Adipocyte (in vitro differentiated cells): Measurements from ENCODE around the gene SIL1.
"Not testable (repeated sequence)": the region's sequence is repeated elsewhere in the genome, so short reads cannot be mapped to it uniquely, and the experiment has no call there.

Experiments used
- DNase-seq: peaks from one replicate; pipeline ENCODE4 v3.0.0-alpha.2; 2015; ENCODE audit warnings: low read depth
- H3K27me3 ChIP-seq: replicated peaks from 2 replicates; pipeline ENCODE4 v1.7.0; 2013; ENCODE audit warnings: mild to moderate bottlenecking, low read length, moderate library complexity; ENCODE audit not compliant: control insufficient read depth, insufficient read depth
- H3K36me3 ChIP-seq: 2 replicates; pipeline ENCODE4 v1.7.0; 2013; ENCODE audit warnings: low read length, mild to moderate bottlenecking, moderate library complexity; ENCODE audit not compliant: control insufficient read depth, insufficient read depth, severe bottlenecking
- H3K4me1 ChIP-seq: 2 replicates; pipeline ENCODE4 v1.7.0; 2013; ENCODE audit warnings: mild to moderate bottlenecking, low read length, moderate library complexity; ENCODE audit not compliant: control insufficient read depth, insufficient read depth
- H3K4me3 ChIP-seq: 2 replicates; pipeline ENCODE4 v1.7.0; 2013; ENCODE audit warnings: mild to moderate bottlenecking, low read length, moderate library complexity
- H3K9ac ChIP-seq: 2 replicates; pipeline ENCODE4 v1.7.0; 2013; ENCODE audit warnings: mild to moderate bottlenecking, low read length, moderate library complexity
- H3K9me3 ChIP-seq: 2 replicates; pipeline ENCODE4 v1.7.0; 2013; ENCODE audit warnings: mild to moderate bottlenecking, low read length, moderate library complexity; ENCODE audit not compliant: control insufficient read depth

Gene SIL1

DNA sequence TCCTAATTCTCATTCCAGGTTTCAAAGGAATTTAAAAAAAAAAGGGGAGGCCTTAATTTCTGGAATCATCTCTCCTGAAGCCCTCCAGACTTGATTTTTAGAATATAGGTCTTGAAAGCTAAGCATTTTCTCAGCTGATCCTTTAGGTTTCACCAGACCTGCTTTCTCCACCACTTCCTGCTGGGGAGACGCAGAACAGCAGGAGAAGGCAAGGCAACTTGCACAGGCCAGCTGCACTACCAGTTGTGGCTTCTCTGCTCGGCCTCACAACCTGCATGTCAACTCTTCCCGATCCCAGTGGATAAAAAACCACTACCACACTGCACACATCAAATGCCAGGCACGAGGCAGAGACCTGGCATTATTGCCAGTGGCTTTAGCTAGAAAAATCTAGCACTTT is 119.8 kb downstream of the SIL1 start:
- Histone ChIP-seq H3K36me3 (no peaks in the 10 kb centered on the region), H3K9ac (no peak overlapping the region), H3K27me3 (no peaks in the 10 kb centered on the region), H3K4me1 (peaks cover 23% of the 10 kb centered on the region), H3K9me3 (no peaks in the 10 kb centered on the region), H3K4me3 (no peak overlapping the region)
- no peak for DNase-seq

DNA sequence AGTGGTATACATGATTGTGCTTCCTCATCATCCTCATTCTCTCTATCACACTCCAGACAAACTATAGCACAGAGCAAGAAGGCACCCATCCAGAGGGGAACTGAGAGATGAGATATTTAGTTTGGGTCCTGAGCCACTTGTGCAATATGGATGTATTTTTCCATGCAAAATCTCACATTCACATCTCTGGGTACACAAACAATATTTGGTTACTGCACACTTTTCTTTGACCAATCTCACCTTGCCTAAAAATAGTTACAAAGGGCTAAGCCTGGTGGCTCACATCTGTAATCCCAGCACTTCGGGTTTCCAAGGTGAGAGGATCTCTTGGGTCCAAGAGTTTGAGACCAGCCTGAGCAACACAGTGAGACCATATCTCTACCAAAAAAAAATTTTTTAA is 120.3 kb downstream of the SIL1 start:
- H3K4me1 ChIP-seq, result peaks cover 23% of the 10 kb centered on the region
- no peak for DNase-seq
- H3K9ac ChIP-seq, result no peak overlapping the region
- no peaks in the 10 kb centered on the region for H3K36me3 ChIP-seq
- H3K27me3 ChIP-seq, result no peaks in the 10 kb centered on the region
- H3K9me3 ChIP-seq, result no peaks in the 10 kb centered on the region
- H3K4me3 ChIP-seq, result no peak overlapping the region

DNA sequence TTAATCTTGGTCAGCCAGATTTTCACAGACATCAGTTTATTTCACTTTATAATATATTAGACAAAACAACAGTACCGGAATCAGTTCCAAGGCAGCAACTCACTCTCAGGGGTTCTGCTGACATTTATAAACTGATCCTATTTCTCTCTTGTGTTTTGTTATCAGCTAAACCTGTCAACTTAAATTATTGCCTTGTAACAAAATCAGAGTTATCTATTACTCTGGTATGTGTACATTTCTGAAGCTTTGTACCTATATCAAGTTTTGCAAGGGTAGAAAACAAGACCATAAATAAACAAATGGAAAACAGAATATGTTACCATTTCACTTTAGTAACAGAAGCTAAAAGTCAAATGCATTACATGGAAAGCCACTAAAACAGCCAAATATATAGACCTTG is 122.1 kb downstream of the SIL1 start:
- peak overlapping the region; percentile 69 for H3K4me3 ChIP-seq
- H3K4me1 ChIP-seq, result peaks cover 23% of the 10 kb centered on the region
- H3K9ac ChIP-seq, result no peak overlapping the region
- DNase-seq, result no peak
- H3K9me3 ChIP-seq, result no peaks in the 10 kb centered on the region
- no peaks in the 10 kb centered on the region for H3K27me3 ChIP-seq
- H3K36me3 ChIP-seq, result no peaks in the 10 kb centered on the region

DNA sequence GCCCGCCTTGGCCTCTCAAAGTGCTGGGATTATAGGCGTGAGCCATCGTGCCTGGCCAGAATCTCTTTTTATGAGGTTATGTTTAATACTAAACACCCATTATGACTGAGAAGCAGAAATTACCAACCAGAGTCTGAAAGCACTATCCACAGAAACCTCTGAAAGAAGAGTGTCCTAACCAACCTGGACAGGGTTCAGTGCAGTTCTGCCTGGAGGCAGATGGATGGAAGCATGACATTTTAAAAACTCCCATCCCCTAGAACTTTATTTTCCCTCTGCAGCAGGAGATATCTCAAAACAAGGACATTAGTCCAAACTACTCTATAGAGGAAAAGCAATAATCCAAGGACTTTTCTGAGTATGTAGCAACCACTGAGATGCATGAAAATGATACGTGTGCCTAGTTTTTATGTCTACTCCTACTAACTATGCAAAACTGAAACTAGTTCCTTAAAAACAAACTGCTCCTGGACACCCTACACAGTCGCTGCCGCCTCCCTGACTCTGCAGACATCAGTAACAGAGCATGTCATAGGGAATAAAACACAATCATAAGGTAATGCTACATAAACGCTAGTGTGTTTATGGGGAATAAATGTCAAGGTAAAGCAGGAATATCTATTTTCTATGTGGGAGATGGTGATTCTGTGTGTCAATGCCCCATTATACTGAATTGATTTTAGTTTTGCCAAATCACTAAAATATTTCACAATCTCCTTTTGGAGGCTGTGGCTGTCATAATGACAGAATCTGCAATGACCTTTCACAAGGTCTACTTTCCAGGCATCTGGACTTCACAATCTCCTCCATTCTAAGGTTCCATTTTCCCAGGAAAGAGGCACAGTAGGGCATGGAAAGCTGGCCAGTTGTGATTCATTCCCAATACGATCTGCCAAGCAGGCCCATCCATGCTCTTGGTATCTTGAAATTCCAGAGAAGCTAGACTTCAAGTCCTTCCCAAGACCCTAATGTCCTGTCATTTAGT is 122.8 kb downstream of the SIL1 start:
- H3K27me3 ChIP-seq, result no peaks in the 10 kb centered on the region
- H3K4me3 ChIP-seq, result peak overlapping the region; percentile 69
- H3K36me3 ChIP-seq, result no peaks in the 10 kb centered on the region
- H3K4me1 ChIP-seq, result peaks cover 23% of the 10 kb centered on the region
- H3K9ac ChIP-seq, result peak overlapping the region; percentile 15
- no peaks in the 10 kb centered on the region for H3K9me3 ChIP-seq
- peak; percentile 44 for DNase-seq

DNA sequence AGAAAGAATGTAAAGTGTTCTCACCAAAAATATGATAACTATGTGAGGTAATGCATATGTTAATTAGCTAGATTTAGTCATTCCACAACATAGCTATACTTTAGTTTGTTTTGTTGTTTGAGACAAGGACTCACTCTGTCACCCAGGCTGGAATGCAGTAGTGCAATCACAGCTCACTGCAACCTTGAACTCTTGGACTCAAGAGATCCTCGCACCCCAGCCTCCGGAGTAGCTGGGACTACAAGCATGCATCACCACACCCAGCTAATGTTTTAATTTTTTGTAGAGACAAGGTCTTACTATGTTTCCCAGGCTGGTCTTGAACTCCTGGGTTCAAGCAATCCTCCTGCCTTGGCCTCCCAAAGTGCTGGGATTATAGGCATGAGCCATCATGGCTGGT is 124.2 kb downstream of the SIL1 start:
- not testable (repeated sequence) for H3K36me3 ChIP-seq, H3K4me3 ChIP-seq, H3K27me3 ChIP-seq, DNase-seq, H3K9ac ChIP-seq, H3K9me3 ChIP-seq
- peaks cover 23% of the 10 kb centered on the region for H3K4me1 ChIP-seq

DNA sequence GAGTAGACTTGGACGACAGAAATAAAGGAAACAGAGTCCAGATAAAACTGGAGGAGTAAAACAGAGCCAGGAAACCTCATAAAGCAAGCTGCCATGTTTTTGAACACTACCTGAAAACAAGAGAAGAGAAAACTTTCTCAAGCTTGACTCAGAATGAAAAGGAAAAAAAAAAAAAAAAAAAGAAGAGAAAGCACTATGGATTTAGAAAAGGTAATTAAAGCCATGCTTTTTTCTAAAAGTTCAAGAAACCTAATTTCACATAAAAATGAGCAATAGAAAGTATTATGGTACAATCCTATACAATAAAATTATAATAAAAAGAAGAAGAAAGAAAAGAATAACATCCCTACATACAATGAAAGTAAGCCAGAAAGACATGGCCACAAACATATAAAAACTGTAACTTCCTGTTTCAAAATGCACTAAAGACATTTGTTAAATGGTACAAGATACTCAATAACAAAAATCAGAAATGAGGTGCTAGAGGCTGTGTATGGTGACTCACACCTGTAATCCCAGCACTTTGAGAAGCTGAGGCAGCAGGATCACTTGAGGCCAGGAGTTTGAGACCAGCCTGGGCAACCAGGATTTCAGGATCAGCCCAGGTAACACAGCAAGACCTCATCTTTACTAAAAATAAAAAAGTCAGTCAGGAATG is 129.5 kb downstream of the SIL1 start:
- Histone ChIP-seq H3K9ac (no peak overlapping the region), H3K9me3 (no peaks in the 10 kb centered on the region), H3K36me3 (no peaks in the 10 kb centered on the region), H3K4me3 (no peak overlapping the region), H3K27me3 (no peaks in the 10 kb centered on the region), H3K4me1 (peaks cover 13% of the 10 kb centered on the region)
- DNase-seq, result no peak

DNA sequence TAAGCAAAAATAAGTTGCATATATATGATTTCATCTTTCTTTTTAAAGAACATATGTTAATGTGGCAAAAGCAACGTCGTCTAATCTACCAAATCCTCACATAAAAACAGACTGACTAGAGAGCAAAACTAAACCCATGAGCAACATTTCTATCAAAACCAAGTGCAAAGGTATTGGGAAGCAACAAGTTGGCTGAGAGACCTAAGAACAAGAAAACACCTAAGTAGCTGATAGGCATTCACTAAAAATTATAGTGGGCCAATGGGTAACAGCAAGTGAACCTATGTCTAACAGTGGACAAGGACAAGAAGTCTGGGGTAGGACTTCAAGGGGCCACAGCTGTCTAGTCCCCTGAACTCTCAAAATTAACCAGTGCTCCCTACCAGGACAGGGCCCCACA is 130.1 kb downstream of the SIL1 start:
- H3K4me3 ChIP-seq, result no peak overlapping the region
- H3K9ac ChIP-seq, result no peak overlapping the region
- no peak for DNase-seq
- no peaks in the 10 kb centered on the region for H3K27me3 ChIP-seq
- H3K9me3 ChIP-seq, result no peaks in the 10 kb centered on the region
- H3K4me1 ChIP-seq, result peaks cover 16% of the 10 kb centered on the region
- no peaks in the 10 kb centered on the region for H3K36me3 ChIP-seq

DNA sequence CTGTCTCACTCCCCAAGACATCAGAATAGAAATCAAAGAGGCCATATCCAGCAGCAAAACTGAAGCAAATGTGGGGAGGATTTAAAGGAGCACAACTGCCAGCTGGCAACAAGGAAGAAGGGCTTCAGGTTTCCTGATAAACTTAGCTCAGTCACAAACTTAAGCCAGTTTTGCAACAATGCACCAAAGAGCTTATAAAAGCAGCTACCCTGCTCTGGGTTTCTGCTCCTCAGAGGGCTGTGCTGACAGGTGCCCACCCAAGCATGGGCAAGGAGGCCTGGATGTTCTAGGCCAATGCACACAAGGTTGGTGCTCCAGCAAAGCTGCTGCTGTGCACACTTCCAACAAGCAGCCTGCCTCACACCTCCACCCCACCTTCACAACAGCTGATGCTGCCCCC is 132.9 kb downstream of the SIL1 start:
- DNase-seq, result peak; percentile 48
- no peak overlapping the region for H3K9ac ChIP-seq

DNA sequence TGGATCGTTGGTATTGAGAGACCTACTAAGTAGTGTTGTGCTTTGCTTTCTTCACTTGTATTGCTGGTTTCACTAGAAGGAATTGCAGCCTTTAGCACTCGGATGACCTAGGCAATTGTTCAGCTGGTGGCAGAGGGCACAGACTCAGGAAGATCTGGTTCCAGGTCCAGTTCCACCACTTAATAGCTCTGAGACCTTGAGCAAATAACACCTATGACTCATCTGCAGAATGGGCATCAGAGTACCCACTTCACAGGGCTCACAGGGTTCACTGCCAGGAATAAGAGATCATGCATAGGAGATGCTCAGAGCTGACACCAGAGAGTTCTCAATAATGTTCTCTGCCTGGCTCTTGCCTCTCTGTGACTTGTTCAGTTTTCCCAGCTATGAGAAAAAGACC is 133.6 kb downstream of the SIL1 start:
- Histone ChIP-seq H3K36me3 (no peaks in the 10 kb centered on the region), H3K27me3 (no peaks in the 10 kb centered on the region), H3K4me3 (no peak overlapping the region), H3K9ac (no peak overlapping the region), H3K4me1 (peaks cover 41% of the 10 kb centered on the region), H3K9me3 (no peaks in the 10 kb centered on the region)
- no peak for DNase-seq

More for the DNA sequence above, 132.9 kb downstream of the SIL1 start:
- Histone ChIP-seq H3K36me3 (no peaks in the 10 kb centered on the region), H3K9me3 (no peaks in the 10 kb centered on the region), H3K27me3 (no peaks in the 10 kb centered on the region), H3K4me1 (peaks cover 41% of the 10 kb centered on the region), H3K4me3 (no peak overlapping the region)

DNA sequence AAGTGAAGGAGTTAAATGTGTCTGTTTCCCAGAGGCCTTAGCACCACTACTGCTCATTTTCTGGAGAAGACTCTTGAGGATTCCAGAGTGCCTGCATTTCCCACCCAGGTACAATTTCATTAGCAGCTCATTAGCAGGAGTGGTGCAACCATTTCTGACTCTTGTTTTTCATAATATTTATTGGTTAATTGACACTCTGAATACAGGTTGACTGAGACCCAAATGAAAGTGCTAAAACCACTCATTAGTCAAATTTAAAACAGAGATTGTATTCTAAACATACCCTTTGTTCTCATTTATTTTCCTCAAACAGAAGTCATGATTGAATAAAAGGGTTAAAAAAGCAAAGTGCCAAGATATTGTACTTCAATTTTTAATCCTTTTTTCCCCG is 134.5 kb downstream of the SIL1 start:
- H3K4me1 ChIP-seq, result peaks cover 41% of the 10 kb centered on the region
- H3K9ac ChIP-seq, result no peak overlapping the region
- DNase-seq, result no peak
- H3K27me3 ChIP-seq, result no peaks in the 10 kb centered on the region
- H3K36me3 ChIP-seq, result no peaks in the 10 kb centered on the region
- no peaks in the 10 kb centered on the region for H3K9me3 ChIP-seq
- no peak overlapping the region for H3K4me3 ChIP-seq

DNA sequence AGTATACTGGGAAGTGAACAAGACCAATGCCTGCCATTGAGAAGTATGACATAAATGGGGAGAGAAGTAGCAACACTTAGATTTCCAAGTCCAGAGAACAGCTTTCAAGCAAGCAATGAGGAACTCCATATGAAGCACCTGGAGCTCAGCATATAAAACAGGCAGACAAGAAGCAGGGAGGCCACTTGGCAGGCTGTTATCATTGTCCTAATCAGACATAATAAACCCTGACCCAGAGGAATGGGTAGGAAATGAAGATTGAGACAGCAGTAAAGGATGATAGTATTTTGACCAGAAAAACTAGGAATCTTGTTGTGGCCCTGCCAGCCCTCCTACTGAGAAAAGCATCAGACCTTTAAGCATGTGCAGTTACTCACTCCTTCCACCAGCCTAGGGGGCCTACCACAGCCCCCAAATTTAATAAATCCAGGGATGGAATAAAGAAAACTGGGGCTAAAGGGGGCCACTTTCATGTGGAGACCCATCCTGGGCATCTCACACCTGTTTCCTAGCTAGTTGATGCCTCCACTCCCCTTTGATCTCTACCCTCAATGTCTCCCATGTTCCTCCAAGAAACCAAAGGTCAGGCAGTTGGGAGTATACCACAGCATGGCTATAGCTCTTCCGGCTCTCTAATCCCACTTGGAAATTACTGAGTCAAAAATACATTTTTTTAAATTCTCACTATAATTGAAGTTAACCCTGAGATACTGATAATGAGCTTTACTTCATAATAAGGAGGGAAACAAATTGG is 135.1 kb downstream of the SIL1 start:
- H3K9me3 ChIP-seq, result no peaks in the 10 kb centered on the region
- DNase-seq, result no peak
- H3K27me3 ChIP-seq, result no peaks in the 10 kb centered on the region
- H3K4me3 ChIP-seq, result peak overlapping the region; percentile 3
- peaks cover 47% of the 10 kb centered on the region for H3K4me1 ChIP-seq
- H3K9ac ChIP-seq, result no peak overlapping the region
- no peaks in the 10 kb centered on the region for H3K36me3 ChIP-seq
